ENCODE results near the gene LIN37. TPM values are rescaled to one million over a fixed set of nuclear protein-coding genes. Genes with fewer than 3 reads are reported as not detected.

LIN37 gene
- total RNA-seq, 1 donor from 2014 or later = 9.0 TPM

DNA sequence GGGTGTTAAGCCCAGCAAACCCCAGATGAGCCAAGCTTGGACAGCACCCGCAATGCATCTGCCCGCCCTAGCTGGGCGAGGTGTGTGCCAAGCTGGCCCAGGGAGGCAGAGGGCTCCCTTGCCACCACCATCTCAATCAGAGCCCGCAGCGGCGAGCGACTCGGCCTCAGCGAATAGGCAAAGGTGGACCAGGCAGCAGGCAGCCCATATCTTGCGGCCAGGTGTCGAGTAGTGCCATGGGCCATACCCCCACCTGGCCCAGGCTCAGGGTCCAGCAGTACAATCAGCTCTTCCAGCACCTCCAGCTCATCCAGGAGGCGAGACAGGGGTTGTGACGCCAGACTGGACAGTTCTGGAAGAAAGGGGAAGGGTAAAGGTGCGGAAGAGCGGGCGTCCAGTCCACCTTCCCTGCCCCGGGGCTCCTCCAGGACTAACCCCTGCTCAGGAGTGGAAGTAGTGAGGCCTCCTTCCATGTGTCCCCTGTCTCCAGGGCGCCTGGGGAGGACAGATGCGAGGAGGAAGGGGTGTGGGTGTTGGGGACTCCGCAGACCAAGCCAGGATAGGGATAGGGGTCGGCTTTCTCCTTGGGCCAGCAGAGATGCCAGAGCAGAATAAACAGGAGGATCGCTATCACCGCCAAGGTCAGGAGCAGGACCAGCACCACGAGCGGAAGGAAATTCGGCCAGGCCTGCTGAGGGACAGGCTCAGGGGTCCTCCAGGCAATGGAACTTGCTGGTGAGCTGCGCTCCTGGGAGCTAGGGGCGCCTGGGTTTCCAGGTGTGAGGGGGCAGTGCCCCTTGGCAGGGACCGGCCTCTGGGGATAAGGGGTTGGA is 8.9 kb upstream of the LIN37 start:
- peak overlapping the region; percentile 56 for H3K4me3 Mint-ChIP-seq (ENCODE audit: unreplicated experiment)
- H3K27me3 Mint-ChIP-seq (ENCODE audit: unreplicated experiment) = peaks cover 24% of the 10 kb centered on the region
- DNase-seq (ENCODE audit: low spot score) = no peak
- peaks cover 27% of the 10 kb centered on the region for H3K36me3 Mint-ChIP-seq (ENCODE audit: low read depth, unreplicated experiment)
- peaks cover 17% of the 10 kb centered on the region for H3K4me1 Mint-ChIP-seq (ENCODE audit: unreplicated experiment)
- H3K27ac Mint-ChIP-seq (ENCODE audit: unreplicated experiment) = no peak overlapping the region
- no peaks in the 10 kb centered on the region for H3K9me3 Mint-ChIP-seq (ENCODE audit: unreplicated experiment)
- TF ChIP-seq CTCF (IDR thresholded peaks at IDR 0.05; ENCODE audit: unreplicated experiment) = no peak

DNA sequence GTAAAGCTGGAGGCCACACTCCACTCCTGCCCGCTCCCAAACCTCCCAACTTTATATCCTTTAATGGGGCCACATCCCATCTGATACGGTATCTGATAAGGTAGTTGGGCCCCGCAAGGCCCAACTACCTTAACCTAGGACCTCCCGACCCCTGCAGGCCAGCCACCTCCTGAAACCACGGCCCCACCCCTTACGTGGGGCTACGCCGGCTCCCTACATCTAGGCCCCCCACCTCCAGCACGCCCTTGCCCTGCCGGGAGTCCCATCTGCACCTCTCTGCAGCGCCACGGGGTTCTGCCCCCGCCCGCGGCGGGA is 8.3 kb upstream of the LIN37 start:
- peak overlapping the region; percentile 86 for H3K4me3 Mint-ChIP-seq (ENCODE audit: unreplicated experiment)
- H3K9me3 Mint-ChIP-seq (ENCODE audit: unreplicated experiment) = no peaks in the 10 kb centered on the region
- DNase-seq (ENCODE audit: low spot score) = no peak
- peaks cover 24% of the 10 kb centered on the region for H3K27me3 Mint-ChIP-seq (ENCODE audit: unreplicated experiment)
- peaks cover 22% of the 10 kb centered on the region for H3K36me3 Mint-ChIP-seq (ENCODE audit: low read depth, unreplicated experiment)
- no peak overlapping the region for H3K27ac Mint-ChIP-seq (ENCODE audit: unreplicated experiment)
- peaks cover 19% of the 10 kb centered on the region for H3K4me1 Mint-ChIP-seq (ENCODE audit: unreplicated experiment)
- no peak for TF ChIP-seq CTCF (IDR thresholded peaks at IDR 0.05; ENCODE audit: unreplicated experiment)

- peaks cover 22% of the 10 kb centered on the region for H3K27me3 Mint-ChIP-seq (ENCODE audit: unreplicated experiment)
- H3K9me3 Mint-ChIP-seq (ENCODE audit: unreplicated experiment) = no peaks in the 10 kb centered on the region
- peaks cover 18% of the 10 kb centered on the region for H3K36me3 Mint-ChIP-seq (ENCODE audit: low read depth, unreplicated experiment)
- peak; percentile 96 for DNase-seq (ENCODE audit: low spot score)
- peak overlapping the region; percentile 86 for H3K4me3 Mint-ChIP-seq (ENCODE audit: unreplicated experiment)
- H3K27ac Mint-ChIP-seq (ENCODE audit: unreplicated experiment) = peak overlapping the region; percentile 48
- TF ChIP-seq CTCF (IDR thresholded peaks at IDR 0.05; ENCODE audit: unreplicated experiment) = no peak
- H3K4me1 Mint-ChIP-seq (ENCODE audit: unreplicated experiment) = peaks cover 21% of the 10 kb centered on the region
Observed at GRCh38 chr19:35740423-35741202, 7.8 kb upstream of the LIN37 start.

GRCh38 chr19:35741203-35741515 is 7.2 kb upstream of the LIN37 start:
- DNase-seq (ENCODE audit: low spot score) = no peak

More at GRCh38 chr19:35741203-35741515, 7.2 kb upstream of the LIN37 start:
- no peaks in the 10 kb centered on the region for H3K9me3 Mint-ChIP-seq (ENCODE audit: unreplicated experiment)
- peaks cover 26% of the 10 kb centered on the region for H3K4me1 Mint-ChIP-seq (ENCODE audit: unreplicated experiment)
- no peak for TF ChIP-seq CTCF (IDR thresholded peaks at IDR 0.05; ENCODE audit: unreplicated experiment)
- H3K27me3 Mint-ChIP-seq (ENCODE audit: unreplicated experiment) = peaks cover 20% of the 10 kb centered on the region
- peak overlapping the region; percentile 48 for H3K27ac Mint-ChIP-seq (ENCODE audit: unreplicated experiment)
- peaks cover 14% of the 10 kb centered on the region for H3K36me3 Mint-ChIP-seq (ENCODE audit: low read depth, unreplicated experiment)
- peak overlapping the region; percentile 86 for H3K4me3 Mint-ChIP-seq (ENCODE audit: unreplicated experiment)
